AG09309 (cell line): Measurements from ENCODE around the gene GTPBP6.
"Not testable (repeated sequence)": the region's sequence is repeated elsewhere in the genome, so short reads cannot be mapped to it uniquely, and the experiment has no call there.

ENCODE experiments used
- DNase-seq: peaks from one replicate; pipeline ENCODE4 v3.0.0-alpha.2; 2010; ENCODE audit warnings: low read depth
- H3K4me3 ChIP-seq: 2 replicates; pipeline ENCODE4 v1.5.1; 2011; ENCODE audit warnings: mild to moderate bottlenecking, low read depth, low read length, moderate library complexity; ENCODE audit not compliant: control insufficient read depth
- TF ChIP-seq, protein P1 (sequence below): IDR thresholded peaks from 2 replicates; pipeline ENCODE4 v1.5.1; 2011; ENCODE audit warnings: mild to moderate bottlenecking, low read depth, low read length, inconsistent platforms; ENCODE audit not compliant: insufficient read depth, control insufficient read depth; ENCODE audit errors: missing control alignments

Gene GTPBP6

DNA sequence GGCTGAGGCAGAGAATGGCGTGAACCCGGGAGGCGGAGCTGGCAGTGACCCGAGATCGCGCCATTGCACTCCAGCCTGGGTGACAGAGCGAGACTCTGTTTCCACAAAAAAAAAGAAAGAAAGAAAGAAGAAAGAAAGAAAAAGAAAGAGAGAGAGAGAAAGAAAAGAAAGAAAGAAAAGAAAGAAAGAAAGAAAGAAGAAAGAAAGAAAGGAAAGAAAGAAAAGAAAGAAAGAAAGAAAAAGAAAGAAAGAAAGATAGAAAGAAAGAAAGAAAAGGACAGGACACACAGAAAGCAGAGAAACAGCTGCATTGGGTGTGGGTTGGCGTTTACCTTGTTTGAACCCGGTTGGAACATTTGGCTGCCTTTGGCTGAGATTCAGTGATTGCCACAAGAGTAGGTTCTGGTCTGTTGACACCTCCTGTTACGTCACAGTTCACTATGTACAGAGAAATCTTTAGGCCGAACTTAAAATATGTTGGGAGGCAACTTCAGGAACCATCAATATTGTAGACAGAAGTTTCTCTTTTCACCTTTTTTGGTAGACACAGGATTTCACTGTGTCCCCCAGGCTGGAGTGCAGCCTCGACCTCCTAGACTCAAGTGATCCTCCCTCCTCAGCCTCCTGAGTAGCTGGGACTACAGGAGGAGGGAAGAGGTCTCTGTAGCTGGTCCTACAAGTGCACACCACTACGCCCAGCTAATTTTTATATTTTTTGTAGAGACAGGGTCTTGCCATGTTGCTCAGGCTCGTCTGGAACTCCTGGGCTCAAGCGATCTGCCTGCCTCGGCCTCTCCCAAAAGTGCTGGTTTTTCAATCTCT, 53.8 kb downstream of the GTPBP6 start:
- TF ChIP-seq, protein P1, sequence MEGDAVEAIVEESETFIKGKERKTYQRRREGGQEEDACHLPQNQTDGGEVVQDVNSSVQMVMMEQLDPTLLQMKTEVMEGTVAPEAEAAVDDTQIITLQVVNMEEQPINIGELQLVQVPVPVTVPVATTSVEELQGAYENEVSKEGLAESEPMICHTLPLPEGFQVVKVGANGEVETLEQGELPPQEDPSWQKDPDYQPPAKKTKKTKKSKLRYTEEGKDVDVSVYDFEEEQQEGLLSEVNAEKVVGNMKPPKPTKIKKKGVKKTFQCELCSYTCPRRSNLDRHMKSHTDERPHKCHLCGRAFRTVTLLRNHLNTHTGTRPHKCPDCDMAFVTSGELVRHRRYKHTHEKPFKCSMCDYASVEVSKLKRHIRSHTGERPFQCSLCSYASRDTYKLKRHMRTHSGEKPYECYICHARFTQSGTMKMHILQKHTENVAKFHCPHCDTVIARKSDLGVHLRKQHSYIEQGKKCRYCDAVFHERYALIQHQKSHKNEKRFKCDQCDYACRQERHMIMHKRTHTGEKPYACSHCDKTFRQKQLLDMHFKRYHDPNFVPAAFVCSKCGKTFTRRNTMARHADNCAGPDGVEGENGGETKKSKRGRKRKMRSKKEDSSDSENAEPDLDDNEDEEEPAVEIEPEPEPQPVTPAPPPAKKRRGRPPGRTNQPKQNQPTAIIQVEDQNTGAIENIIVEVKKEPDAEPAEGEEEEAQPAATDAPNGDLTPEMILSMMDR = no peak
- H3K4me3 ChIP-seq = no peak overlapping the region
- no peak for DNase-seq

DNA sequence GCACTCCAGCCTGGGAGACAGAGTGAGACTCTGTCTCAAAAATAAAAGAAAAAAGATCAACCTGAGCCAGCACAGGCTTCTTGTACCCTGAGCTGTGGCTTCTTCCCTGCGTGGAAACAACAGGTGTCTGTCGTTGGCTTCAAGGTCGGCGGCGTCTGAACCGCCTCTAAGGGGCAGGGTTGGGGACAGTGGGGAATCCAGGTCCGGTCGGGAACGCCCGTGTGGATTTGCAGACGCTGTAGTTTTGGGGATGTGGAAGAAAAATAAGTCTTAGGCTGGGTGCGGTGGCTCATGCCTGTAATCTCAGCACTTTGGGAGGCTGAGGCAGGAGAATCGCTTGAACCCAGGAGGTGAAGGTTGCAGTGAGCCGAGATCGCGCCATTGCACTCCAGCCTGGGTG, 54.6 kb downstream of the GTPBP6 start:
- H3K4me3 ChIP-seq, DNase-seq: not testable (repeated sequence)

DNA sequence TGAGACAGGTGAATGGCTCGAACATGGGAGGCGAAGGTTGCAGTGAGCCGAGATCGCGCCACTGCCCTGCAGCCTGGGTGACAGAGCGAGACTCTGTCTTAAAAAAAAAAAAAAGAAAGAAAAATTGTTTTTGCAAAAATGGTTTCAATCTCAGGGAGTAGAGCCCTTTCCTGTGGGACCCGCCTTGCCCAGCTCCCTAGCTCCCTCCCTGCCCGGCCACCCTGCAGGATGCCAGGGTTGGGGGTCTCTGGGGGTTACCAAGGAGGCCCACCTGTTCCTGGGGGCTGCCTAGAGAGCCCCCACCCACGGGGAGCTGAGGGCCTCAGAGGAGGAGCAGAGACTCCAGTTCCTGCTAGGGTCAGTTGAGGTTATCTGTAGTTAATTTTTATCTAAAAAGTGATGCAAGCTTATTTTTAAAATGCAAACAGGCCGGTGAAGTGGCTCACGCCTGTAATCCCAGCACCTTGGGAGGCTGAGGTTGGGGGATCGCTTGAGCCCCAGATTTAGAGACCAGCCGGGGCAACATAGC, 56.2 kb downstream of the GTPBP6 start:
- TF ChIP-seq, protein P1 = no peak
- no peak for DNase-seq
- no peak overlapping the region for H3K4me3 ChIP-seq

GRCh38 chrX:261919-262352, 56.7 kb downstream of the GTPBP6 start:
- TF ChIP-seq, protein P1 = no peak
- H3K4me3 ChIP-seq = no peak overlapping the region
- DNase-seq = no peak

DNA sequence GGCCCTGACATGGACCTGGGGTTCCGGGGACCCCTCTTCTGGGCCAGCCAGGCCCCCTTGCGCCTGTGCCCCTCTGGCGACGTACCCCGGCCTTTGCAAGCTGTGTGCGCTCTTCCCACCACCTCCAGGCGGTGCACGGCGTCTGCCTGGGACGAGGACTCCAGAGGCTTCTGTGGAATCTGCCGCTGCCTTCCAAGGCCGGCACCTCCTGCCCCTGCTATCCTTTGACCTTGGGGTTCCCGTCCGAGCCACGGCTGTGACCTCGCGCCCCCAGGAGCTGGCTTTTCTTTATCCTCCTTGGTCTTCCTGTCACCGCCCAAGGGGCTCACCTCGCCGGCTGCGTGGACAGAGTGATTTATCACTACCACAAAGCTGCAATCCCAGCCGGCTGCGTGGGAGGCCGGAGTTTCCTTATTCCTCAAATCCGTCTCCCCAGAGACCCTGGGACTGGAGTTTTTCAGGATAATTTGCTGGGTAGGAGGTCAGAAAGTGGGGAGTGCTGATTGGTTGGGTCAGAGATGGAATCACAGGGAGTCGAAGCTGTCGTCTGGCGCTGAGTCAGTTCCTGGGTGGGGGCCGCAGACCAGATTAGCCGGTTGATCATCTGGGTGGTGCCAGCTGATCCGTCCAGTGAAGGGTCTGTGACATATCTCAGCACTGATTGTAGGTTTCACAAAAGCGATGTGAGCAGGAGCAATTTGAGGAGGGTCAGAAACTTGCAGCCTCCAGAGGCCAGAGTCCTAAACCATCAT, 57.3 kb downstream of the GTPBP6 start:
- H3K4me3 ChIP-seq = no peak overlapping the region
- TF ChIP-seq, protein P1 = no peak
- DNase-seq = no peak

DNA sequence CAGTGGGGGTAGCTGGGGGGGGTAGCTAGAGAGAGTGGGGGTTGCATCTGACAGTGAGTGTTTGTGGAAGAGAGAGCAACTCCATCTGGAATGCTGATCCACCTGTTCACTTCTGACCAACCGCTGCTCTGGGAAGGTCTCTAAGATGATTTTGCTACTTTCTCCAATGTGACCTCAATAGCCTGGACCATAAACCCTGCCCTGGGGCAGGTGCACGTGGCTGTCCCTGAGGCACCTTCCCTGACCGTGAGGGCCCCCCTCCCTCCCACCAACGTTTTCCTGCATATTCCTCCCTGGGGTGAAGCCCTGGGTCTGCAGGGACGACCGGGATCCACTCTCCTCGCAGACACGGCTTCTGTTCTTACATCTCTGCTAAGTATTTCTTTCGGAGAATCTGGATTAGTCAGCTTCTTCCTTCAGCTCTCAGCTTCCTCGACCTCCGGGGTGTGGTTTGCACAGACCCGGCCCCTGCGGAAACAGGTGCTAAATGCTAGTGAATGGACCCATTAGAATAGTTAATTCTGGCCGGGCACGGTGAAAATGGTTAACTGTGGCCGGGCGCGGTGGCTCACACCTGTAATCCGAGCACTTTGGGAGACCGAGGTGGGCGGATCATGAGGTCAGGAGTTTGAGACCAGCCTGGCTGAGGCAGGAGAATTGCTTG, 58.8 kb downstream of the GTPBP6 start:
- DNase-seq = no peak
- H3K4me3 ChIP-seq = no peak overlapping the region
- TF ChIP-seq, protein P1 = no peak
